MM.1S (cell line): ENCODE results near the gene STON2.

Experiments
- CTCF ChIP-seq: fragments of 300-600 bp; sonication (generic); IDR thresholded peaks from 2 replicates; pipeline ENCODE4 v1.5.1; 2016; ENCODE audit warnings: antibody characterized with exemption, low read length, mixed read lengths
- EZH2 ChIP-seq: fragments of 300-600 bp; sonication (generic); optimal IDR thresholded peaks from 2 replicates; pipeline ENCODE3; 2017; ENCODE audit warnings: low read depth, mild to moderate bottlenecking, antibody characterized with exemption, low read length, mixed read lengths

DNA sequence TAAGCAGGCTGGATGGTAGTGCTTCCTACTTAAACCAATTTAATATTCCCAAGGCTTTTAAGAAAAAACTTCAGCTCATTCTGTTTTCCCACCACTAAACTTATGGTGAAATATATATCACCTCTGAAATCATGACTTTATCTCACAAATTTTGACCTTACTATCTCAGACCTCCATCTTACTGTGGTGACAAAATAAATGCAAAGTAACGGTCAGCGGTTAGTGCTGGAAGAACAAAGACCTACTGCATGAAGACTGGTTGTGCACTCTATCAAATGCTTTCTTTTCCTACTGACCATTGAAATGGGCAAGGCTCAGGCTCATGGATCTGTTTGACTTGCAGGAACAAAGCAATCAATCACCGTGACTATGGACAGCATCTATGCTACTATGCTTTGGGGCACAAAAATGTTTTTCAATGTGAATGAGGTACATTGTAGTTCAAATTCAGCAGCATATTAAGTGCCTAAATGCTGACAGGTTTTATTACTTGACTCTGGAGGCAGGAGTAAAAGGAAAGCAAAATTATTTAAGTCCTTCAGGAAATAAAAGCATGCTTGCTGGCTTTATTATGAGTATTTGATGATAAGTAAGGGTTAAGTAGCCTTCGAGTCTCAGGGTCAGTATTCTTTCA is 136.2 kb downstream of the STON2 start:
- TF ChIP-seq CTCF (no peak), EZH2 (no peak)
